Mammary epithelial cell (primary cell): ENCODE data around the gene PPIL1.

Source experiments
- EZH2 ChIP-seq: IDR thresholded peaks from 2 replicates; pipeline ENCODE4 v1.6.1; 2012; ENCODE audit warnings: low read length, inconsistent platforms, borderline replicate concordance
- TF ChIP-seq, protein P1 (sequence below), 2 donors: IDR thresholded peaks in 1 of 2; conservative IDR thresholded peaks in 1 of 2; 2 replicates each; pipeline ENCODE4 v1.5.1; 2011 to 2012; ENCODE audit warnings: inconsistent platforms in 2 of 2, low read length in 2 of 2, mild to moderate bottlenecking in 2 of 2, control low read depth in 1 of 2, low read depth in 1 of 2; ENCODE audit not compliant: insufficient read depth in 1 of 2; ENCODE audit errors: extremely low read depth in 1 of 2

DNA sequence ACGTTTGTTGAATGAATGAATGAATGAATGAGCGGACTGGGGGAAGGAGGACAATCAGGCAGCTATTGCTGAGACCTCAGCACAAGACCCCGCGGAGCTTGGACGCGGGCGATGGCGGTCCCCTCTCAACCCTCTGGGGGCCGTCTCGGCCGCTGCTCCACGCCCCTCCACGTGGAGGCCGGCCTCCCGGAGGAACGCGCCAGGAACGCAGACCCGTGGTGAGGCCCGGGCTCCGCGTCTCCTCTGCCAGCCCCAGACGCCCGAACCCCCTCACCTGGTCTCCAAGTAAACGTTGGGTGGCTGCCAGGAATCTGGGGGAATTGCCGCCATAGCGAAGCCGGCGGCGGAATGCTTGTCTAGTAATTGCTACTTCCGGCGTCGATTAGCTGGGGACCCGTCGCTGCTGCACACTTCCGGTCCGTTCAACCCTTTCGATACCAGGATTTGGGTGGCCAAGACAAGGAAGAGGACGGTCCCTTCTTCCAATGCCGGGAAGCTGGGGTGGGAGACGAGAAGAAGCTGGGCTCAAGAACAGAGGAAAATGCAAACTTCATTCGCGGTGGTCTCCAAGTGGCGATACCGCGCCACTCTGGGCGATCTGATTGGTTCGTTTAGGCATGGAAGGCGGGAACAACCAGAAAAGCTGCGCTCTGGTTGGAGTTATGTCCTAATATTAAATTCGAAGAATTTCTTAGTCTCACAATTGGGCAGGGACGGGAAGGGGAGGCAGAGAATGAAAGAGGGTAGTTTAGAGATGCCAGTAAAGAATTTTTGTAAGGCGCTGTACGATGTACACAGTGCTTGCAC lies at the start of gene PPIL1:
- TF ChIP-seq, protein P1, sequence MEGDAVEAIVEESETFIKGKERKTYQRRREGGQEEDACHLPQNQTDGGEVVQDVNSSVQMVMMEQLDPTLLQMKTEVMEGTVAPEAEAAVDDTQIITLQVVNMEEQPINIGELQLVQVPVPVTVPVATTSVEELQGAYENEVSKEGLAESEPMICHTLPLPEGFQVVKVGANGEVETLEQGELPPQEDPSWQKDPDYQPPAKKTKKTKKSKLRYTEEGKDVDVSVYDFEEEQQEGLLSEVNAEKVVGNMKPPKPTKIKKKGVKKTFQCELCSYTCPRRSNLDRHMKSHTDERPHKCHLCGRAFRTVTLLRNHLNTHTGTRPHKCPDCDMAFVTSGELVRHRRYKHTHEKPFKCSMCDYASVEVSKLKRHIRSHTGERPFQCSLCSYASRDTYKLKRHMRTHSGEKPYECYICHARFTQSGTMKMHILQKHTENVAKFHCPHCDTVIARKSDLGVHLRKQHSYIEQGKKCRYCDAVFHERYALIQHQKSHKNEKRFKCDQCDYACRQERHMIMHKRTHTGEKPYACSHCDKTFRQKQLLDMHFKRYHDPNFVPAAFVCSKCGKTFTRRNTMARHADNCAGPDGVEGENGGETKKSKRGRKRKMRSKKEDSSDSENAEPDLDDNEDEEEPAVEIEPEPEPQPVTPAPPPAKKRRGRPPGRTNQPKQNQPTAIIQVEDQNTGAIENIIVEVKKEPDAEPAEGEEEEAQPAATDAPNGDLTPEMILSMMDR (conservative IDR thresholded peaks at IDR 0.05 in 1 of 2, IDR thresholded peaks at IDR 0.05 in 1 of 2; ENCODE audit: extremely low read depth in 1 of 2, insufficient read depth in 1 of 2, low read depth in 1 of 2, low read length in 2 of 2): no peak
- TF ChIP-seq EZH2: no peak
